Neutrophil (primary cell): ENCODE data around the gene MTF1.
A peak's percentile ranks its signal among the peaks of the same experiment; 100 is the strongest.

Source experiments
- H3K27ac ChIP-seq: fragments of 200-600 bp; sonication (generic); 2 replicates; pipeline ENCODE4 v1.5.1; 2016; ENCODE audit warnings: mild to moderate bottlenecking, moderate library complexity
- H3K27me3 ChIP-seq: fragments of 200-600 bp; sonication (generic); 2 replicates; pipeline ENCODE4 v1.6.0; 2016; ENCODE audit warnings: mild to moderate bottlenecking
- H3K36me3 ChIP-seq: fragments of 200-600 bp; sonication (generic); 2 replicates; pipeline ENCODE4 v1.5.1; 2017
- H3K4me1 ChIP-seq, 2 experiments: fragments of 200-600 bp in 1 of 2; sonication (generic) in 1 of 2; 1 replicate in 1 of 2; 2 replicates in 1 of 2; pipeline versions ENCODE4 v1.5.1 to v1.6.1; 2013 to 2016; ENCODE audit warnings: low read depth in 1 of 2, low read length in 1 of 2, mild to moderate bottlenecking in 1 of 2, moderate library complexity in 1 of 2; ENCODE audit not compliant: control insufficient read depth in 1 of 2, insufficient read depth in 1 of 2
- H3K4me3 ChIP-seq, 2 experiments: fragments of 200-600 bp in 1 of 2; sonication (generic) in 1 of 2; 1 replicate in 1 of 2; 2 replicates in 1 of 2; pipeline ENCODE4 v1.5.1; 2013 to 2016; ENCODE audit warnings: low read depth in 1 of 2, low read length in 1 of 2, mild to moderate bottlenecking in 1 of 2, moderate library complexity in 1 of 2
- H3K9me3 ChIP-seq: fragments of 200-600 bp; sonication (generic); 2 replicates; pipeline ENCODE4 v1.5.1; 2016
- CTCF ChIP-seq: fragments of 200-600 bp; sonication (generic); IDR thresholded peaks from 2 replicates; pipeline ENCODE4 v1.5.1; 2016; ENCODE audit warnings: antibody characterized with exemption

Gene MTF1

GRCh38 chr1:37849480-37849879, 9.9 kb downstream of the MTF1 start:
- TF ChIP-seq CTCF = no peak
- peaks cover 10% of the 10 kb centered on the region for H3K36me3 ChIP-seq

GRCh38 chr1:37846647-37847339, 12.6 kb downstream of the MTF1 start:
- peak overlapping the region; percentile 92 for H3K27ac ChIP-seq

More at GRCh38 chr1:37849480-37849879, 9.9 kb downstream of the MTF1 start:
- Histone ChIP-seq H3K27me3 (no peaks in the 10 kb centered on the region), H3K27ac (peak overlapping the region; percentile 92), H3K4me1 (peaks cover 100% of the 10 kb centered on the region in 2 experiments), H3K4me3 (peak overlapping the region; percentile 41 to 55), H3K9me3 (no peaks in the 10 kb centered on the region)

GRCh38 chr1:37845786-37846185, 13.6 kb downstream of the MTF1 start:
- peak overlapping the region; percentile 92 for H3K27ac ChIP-seq
- peak overlapping the region; percentile 26 to 45 for H3K4me3 ChIP-seq
- H3K27me3 ChIP-seq = no peaks in the 10 kb centered on the region
- peaks cover 6% of the 10 kb centered on the region for H3K36me3 ChIP-seq
- peaks cover 97% of the 10 kb centered on the region in 2 experiments for H3K4me1 ChIP-seq
- no peak for TF ChIP-seq CTCF
- no peaks in the 10 kb centered on the region for H3K9me3 ChIP-seq

More at GRCh38 chr1:37846647-37847339, 12.6 kb downstream of the MTF1 start:
- TF ChIP-seq CTCF = no peak
- Histone ChIP-seq H3K27me3 (no peaks in the 10 kb centered on the region), H3K4me1 (peaks cover 100% of the 10 kb centered on the region in 2 experiments), H3K9me3 (no peaks in the 10 kb centered on the region), H3K4me3 (peak overlapping the region; percentile 33 to 45), H3K36me3 (no peaks in the 10 kb centered on the region)

- peaks cover 91% of the 10 kb centered on the region in 2 experiments for H3K4me1 ChIP-seq
- H3K27ac ChIP-seq = peak overlapping the region; percentile 92
- peak overlapping the region; percentile 26 to 45 for H3K4me3 ChIP-seq
- peaks cover 12% of the 10 kb centered on the region for H3K36me3 ChIP-seq
- no peak for TF ChIP-seq CTCF
- no peaks in the 10 kb centered on the region for H3K27me3 ChIP-seq
- no peaks in the 10 kb centered on the region for H3K9me3 ChIP-seq
Measured at GRCh38 chr1:37845049-37845646, 14.2 kb downstream of the MTF1 start.

GRCh38 chr1:37844536-37844935, 14.9 kb downstream of the MTF1 start:
- Histone ChIP-seq H3K27me3 (no peaks in the 10 kb centered on the region), H3K9me3 (no peaks in the 10 kb centered on the region), H3K27ac (peak overlapping the region; percentile 92), H3K36me3 (peaks cover 18% of the 10 kb centered on the region), H3K4me1 (peaks cover 85% of the 10 kb centered on the region in 2 experiments), H3K4me3 (peak overlapping the region in 1 of 2 experiments; percentile 45)
- no peak for TF ChIP-seq CTCF
